ENCODE data around the gene ALOX15. TPM values are rescaled to one million over a fixed set of nuclear protein-coding genes. Genes with fewer than 3 reads are reported as not detected.

The ALOX15 gene
- total and polyA plus RNA-seq, 10 of the 15 experiments (the other 5 are each of a cell fraction or from before 2014, with no cell fraction given) = 0.05 to 1.0 (median 0.24) TPM

- RAD21 ChIA-PET (ENCODE audit: unreplicated experiment) = no interaction called here
- CTCF ChIA-PET = no interaction called here
These were observed 53.7 kb downstream of the ALOX15 start for GRCh38 chr17:4587803-4588202.

GRCh38 chr17:4587195-4587594 lies 54.3 kb downstream of the ALOX15 start:
- H3K27ac ChIP-seq (ENCODE audit: control insufficient read depth, insufficient read depth) = no peak overlapping the region
- H2AFZ ChIP-seq (ENCODE audit: control insufficient read depth, low read depth, low read length) = no peak overlapping the region
- intact Hi-C loops (cut with micrococcal nuclease; ENCODE audit: unreplicated experiment) = no loop called here
- ChIA-PET SMC1A (ENCODE audit: uncharacterized antibody, unreplicated experiment) (interaction anchor here (0.7 kb wide), 1 partner anchor 18 kb away, joined by 3 read pairs; no protein-coding TSS in a partner anchor), POLR2A (no interaction called here), CTCF (interaction anchor here (1.1 kb wide), 1 partner anchor 20 kb away, joined by 5 read pairs; no protein-coding TSS in a partner anchor), RAD21 (ENCODE audit: unreplicated experiment) (no interaction called here)
- no peaks in the 10 kb centered on the region for H3K79me2 ChIP-seq (ENCODE audit: control insufficient read depth, insufficient read depth, low read length)
- DNase-seq (ENCODE audit: low read depth, low spot score) (no peak), ATAC-seq (no peak), FAIRE-seq (no peak)
- H3K36me3 ChIP-seq (ENCODE audit: control insufficient read depth in 2 of 2, insufficient read depth in 2 of 2, low read length in 1 of 2) = no peaks in the 10 kb centered on the region
- in situ Hi-C loops (cut with MboI) = no loop called here
- no TSS peak for BruUV-seq (replicated peaks)
- peaks cover 10 to 13% of the 10 kb centered on the region in 2 experiments for H3K27me3 ChIP-seq (replicated peaks in 1 of 2; ENCODE audit: control insufficient read depth in 2 of 2, insufficient read depth in 2 of 2, low read length in 1 of 2)
- no peak overlapping the region for H3K4me2 ChIP-seq (ENCODE audit: control insufficient read depth, insufficient read depth)
- no peaks in the 10 kb centered on the region; the same call in none of the 2 replicates for H4K20me1 ChIP-seq (ENCODE audit: control insufficient read depth, insufficient read depth)
- WGBS (ENCODE audit: insufficient coverage, insufficient replicate concordance, low lambda C conversion rate, missing lambda C conversion rate) = 49% methylated on average over 7 of the region's 7 CpGs
- no peaks in the 10 kb centered on the region; the same call in 2 of the 3 replicates for H3K9me3 ChIP-seq (replicated peaks; ENCODE audit: control insufficient read depth, insufficient read depth, low read length)
- H3K9ac ChIP-seq (ENCODE audit: control insufficient read depth, insufficient read depth, low read length) = no peak overlapping the region
- H3K4me1 ChIP-seq (ENCODE audit: control insufficient read depth, insufficient read depth, low read length) = no peaks in the 10 kb centered on the region
- no peak overlapping the region for H3K4me3 ChIP-seq
- TF ChIP-seq RUNX3 (IDR thresholded peaks at IDR 0.05; ENCODE audit: low read length) (no peak), CREB1 (IDR thresholded peaks at IDR 0.05; ENCODE audit: low read depth) (no peak), ATF7 (IDR thresholded peaks at IDR 0.05; ENCODE audit: low read depth) (no peak), RFX5 (IDR thresholded peaks at IDR 0.05; ENCODE audit: low read depth, low read length) (no peak), BCL11A (IDR thresholded peaks at IDR 0.05; ENCODE audit: low read depth, low read length) (no peak), ZBTB4 (CRISPR knock-in tag; IDR thresholded peaks at IDR 0.05) (no peak), SP1 (IDR thresholded peaks at IDR 0.05; ENCODE audit: low read depth, low read length) (no peak), ESRRA (IDR thresholded peaks at IDR 0.05; ENCODE audit: low read length) (no peak), MYB (IDR thresholded peaks at IDR 0.05; ENCODE audit: borderline replicate concordance, low read depth, low read length) (no peak), STAT1 (conservative IDR thresholded peaks at IDR 0.05) (no peak), HDAC2 (IDR thresholded peaks at IDR 0.05) (no peak), YY1 (IDR thresholded peaks at IDR 0.05; ENCODE audit: low read depth, low read length) (no peak), E4F1 (IDR thresholded peaks at IDR 0.05; ENCODE audit: borderline replicate concordance, partially characterized antibody) (no peak), JUND (IDR thresholded peaks at IDR 0.05; ENCODE audit: low read depth, low read length) (no peak)

More at GRCh38 chr17:4587803-4588202, 53.7 kb downstream of the ALOX15 start:
- no peak overlapping the region for H3K27ac ChIP-seq (ENCODE audit: control insufficient read depth, insufficient read depth)
- TF ChIP-seq IKZF2 (IDR thresholded peaks at IDR 0.05) = no peak
- no peaks in the 10 kb centered on the region; the same call in 2 of the 3 replicates for H3K9me3 ChIP-seq (replicated peaks; ENCODE audit: control insufficient read depth, insufficient read depth, low read length)
- H3K4me1 ChIP-seq (ENCODE audit: control insufficient read depth, insufficient read depth, low read length) = no peaks in the 10 kb centered on the region
- peaks cover 10 to 13% of the 10 kb centered on the region in 2 experiments for H3K27me3 ChIP-seq (replicated peaks in 1 of 2; ENCODE audit: control insufficient read depth in 2 of 2, insufficient read depth in 2 of 2, low read length in 1 of 2)
- H3K4me2 ChIP-seq (ENCODE audit: control insufficient read depth, insufficient read depth) = no peak overlapping the region
- ChIA-PET SMC1A (ENCODE audit: uncharacterized antibody, unreplicated experiment) (no interaction called here), POLR2A (no interaction called here)
- no peaks in the 10 kb centered on the region for H3K79me2 ChIP-seq (ENCODE audit: control insufficient read depth, insufficient read depth, low read length)
- WGBS (ENCODE audit: insufficient coverage, insufficient replicate concordance, low lambda C conversion rate, missing lambda C conversion rate) = 33% methylated on average over 9 of the region's 9 CpGs
- intact Hi-C loops (cut with micrococcal nuclease; ENCODE audit: unreplicated experiment) = no loop called here
- H3K36me3 ChIP-seq (ENCODE audit: control insufficient read depth in 2 of 2, insufficient read depth in 2 of 2, low read length in 1 of 2) = no peaks in the 10 kb centered on the region
- ATAC-seq = no peak
- no peak overlapping the region for H3K9ac ChIP-seq (ENCODE audit: control insufficient read depth, insufficient read depth, low read length)
- no peak overlapping the region for H2AFZ ChIP-seq (ENCODE audit: control insufficient read depth, low read depth, low read length)
- FAIRE-seq = no peak
- H4K20me1 ChIP-seq (ENCODE audit: control insufficient read depth, insufficient read depth) = no peaks in the 10 kb centered on the region; the same call in none of the 2 replicates
- in situ Hi-C loops (cut with MboI) = no loop called here
- no TSS peak for BruUV-seq (replicated peaks)
- DNase-seq (ENCODE audit: low read depth, low spot score) = no peak
- H3K4me3 ChIP-seq = no peak overlapping the region
